GM12891 (cell line): ENCODE results near the gene SPAG16.

Experiments
- POLR2A ChIP-seq: IDR thresholded peaks from 2 replicates; pipeline ENCODE4 v1.6.1; 2011; ENCODE audit warnings: low read depth, low read length, control low read depth
- POLR2AphosphoS5 ChIP-seq: IDR thresholded peaks from 2 replicates; pipeline ENCODE4 v1.6.1; 2011; ENCODE audit warnings: low read depth, low read length, control low read depth
- SPI1 ChIP-seq: IDR thresholded peaks from 2 replicates; pipeline ENCODE4 v1.6.1; 2011; ENCODE audit warnings: low read depth, low read length, control low read depth

- no peak for TF ChIP-seq POLR2AphosphoS5
- no peak for TF ChIP-seq POLR2A
- TF ChIP-seq SPI1 = no peak
Observed at GRCh38 chr2:214117054-214117453, 832.8 kb downstream of the SPAG16 start.
